PC-9 (cell line): Measurements from ENCODE around the gene ABCA1.

Experiments used
- CTCF ChIP-seq: fragments of 200-600 bp; sonication (generic); conservative IDR thresholded peaks from 2 replicates; pipeline ENCODE4 v1.6.1; 2017; ENCODE audit warnings: mixed run types, antibody characterized with exemption, mild to moderate bottlenecking, moderate library complexity
- EZH2 ChIP-seq: fragments of 200-600 bp; sonication (generic); IDR thresholded peaks from 2 replicates; pipeline ENCODE4 v1.8.0; 2017; ENCODE audit warnings: antibody characterized with exemption, low read depth

- no peak for TF ChIP-seq CTCF
- TF ChIP-seq EZH2 = no peak
Measured at GRCh38 chr9:104977168-104977567, 49.2 kb upstream of the ABCA1 start.
